ENCODE results near the gene SORCS2. TPM values are rescaled to one million over a fixed set of nuclear protein-coding genes. Genes with fewer than 3 reads are reported as not detected.

Gene SORCS2
- total RNA-seq, 1 donor from 2014 or later: 13.8 TPM

GRCh38 chr4:7396186-7396910 lies 204.0 kb downstream of the SORCS2 start:
- Histone ChIP-seq H2AFZ (ENCODE audit: low read depth, low read length) (no peak overlapping the region), H3K4me3 (ENCODE audit: insufficient read depth, low read depth, low read length) (no peak overlapping the region), H3K27ac (ENCODE audit: low read depth, low read length) (no peak overlapping the region), H3K9me3 (ENCODE audit: insufficient read depth, low read depth, low read length) (no peaks in the 10 kb centered on the region), H4K20me1 (ENCODE audit: insufficient read depth, low read length) (peaks cover 10% of the 10 kb centered on the region), H3K9ac (ENCODE audit: low read length) (no peak overlapping the region), H3K4me1 (ENCODE audit: insufficient read depth, low read length) (peaks cover 36% of the 10 kb centered on the region), H3K36me3 (ENCODE audit: insufficient read depth, low read length) (no peaks in the 10 kb centered on the region), H3K27me3 (ENCODE audit: insufficient read depth, low read length) (peaks cover 3% of the 10 kb centered on the region), H3K79me2 (ENCODE audit: insufficient read depth, low read length) (no peaks in the 10 kb centered on the region), H3K4me2 (ENCODE audit: low read length) (peak overlapping the region; percentile 4)
- no peak for TF ChIP-seq EZH2 (IDR thresholded peaks at IDR 0.05; ENCODE audit: insufficient read depth, low read length)
- no peak for TF ChIP-seq CTCF (IDR thresholded peaks at IDR 0.05; ENCODE audit: insufficient read depth, low read depth, low read length)
- peaks cover 10% of the 10 kb centered on the region for H3K27me3 Mint-ChIP-seq (ENCODE audit: low read depth, unreplicated experiment)
- peaks cover 55% of the 10 kb centered on the region for H3K4me1 Mint-ChIP-seq (ENCODE audit: low read depth, unreplicated experiment)
- no peak for FAIRE-seq
- H3K27ac Mint-ChIP-seq (ENCODE audit: unreplicated experiment): no peak overlapping the region
- no peak for DNase-seq (ENCODE audit: low read depth)
- H3K4me3 Mint-ChIP-seq (ENCODE audit: unreplicated experiment): peak overlapping the region; percentile 29
- peaks cover 4% of the 10 kb centered on the region for H3K36me3 Mint-ChIP-seq (ENCODE audit: low read depth, unreplicated experiment)
- H3K9me3 Mint-ChIP-seq (ENCODE audit: unreplicated experiment): peaks cover 7% of the 10 kb centered on the region

GRCh38 chr4:7397206-7398103 lies 205.1 kb downstream of the SORCS2 start:
- peaks cover 13% of the 10 kb centered on the region for H3K27me3 Mint-ChIP-seq (ENCODE audit: low read depth, unreplicated experiment)
- Histone ChIP-seq H3K4me1 (ENCODE audit: insufficient read depth, low read length) (peaks cover 36% of the 10 kb centered on the region), H3K4me2 (ENCODE audit: low read length) (peak overlapping the region; percentile 53), H3K9me3 (ENCODE audit: insufficient read depth, low read depth, low read length) (no peaks in the 10 kb centered on the region), H3K27ac (ENCODE audit: low read depth, low read length) (no peak overlapping the region), H3K4me3 (ENCODE audit: insufficient read depth, low read depth, low read length) (no peak overlapping the region), H4K20me1 (ENCODE audit: insufficient read depth, low read length) (peaks cover 5% of the 10 kb centered on the region), H3K79me2 (ENCODE audit: insufficient read depth, low read length) (no peaks in the 10 kb centered on the region), H3K27me3 (ENCODE audit: insufficient read depth, low read length) (peaks cover under 1% of the 10 kb centered on the region), H3K36me3 (ENCODE audit: insufficient read depth, low read length) (no peaks in the 10 kb centered on the region), H3K9ac (ENCODE audit: low read length) (no peak overlapping the region), H2AFZ (ENCODE audit: low read depth, low read length) (no peak overlapping the region)
- peak overlapping the region; percentile 83 for H3K27ac Mint-ChIP-seq (ENCODE audit: unreplicated experiment)
- FAIRE-seq: no peak
- H3K36me3 Mint-ChIP-seq (ENCODE audit: low read depth, unreplicated experiment): peaks cover 4% of the 10 kb centered on the region
- peaks cover 6% of the 10 kb centered on the region for H3K9me3 Mint-ChIP-seq (ENCODE audit: unreplicated experiment)
- peak; percentile 69 for DNase-seq (ENCODE audit: low read depth)
- peak overlapping the region; percentile 29 for H3K4me3 Mint-ChIP-seq (ENCODE audit: unreplicated experiment)
- peaks cover 52% of the 10 kb centered on the region for H3K4me1 Mint-ChIP-seq (ENCODE audit: low read depth, unreplicated experiment)
- TF ChIP-seq CTCF (IDR thresholded peaks at IDR 0.05; ENCODE audit: insufficient read depth, low read depth, low read length) (no peak), EZH2 (IDR thresholded peaks at IDR 0.05; ENCODE audit: insufficient read depth, low read length) (no peak)

Data from astrocyte (in vitro differentiated cells and primary cell).